Loucy (cell line): Measurements from ENCODE around the gene FBXL13.

Source experiments
- H2AFZ ChIP-seq: fragments of 200-600 bp; sonication (generic); 2 replicates; pipeline ENCODE4 v1.6.0; 2016; ENCODE audit warnings: antibody characterized with exemption, mild to moderate bottlenecking, low read length, moderate library complexity
- H3F3A ChIP-seq: fragments of 200-600 bp; 2 replicates; pipeline ENCODE4 v1.6.0; 2016; ENCODE audit warnings: antibody characterized with exemption, low read depth, mild to moderate bottlenecking
- H3K27me3 ChIP-seq: fragments of 200-600 bp; sonication (generic); 2 replicates; pipeline ENCODE4 v1.6.1; 2014; ENCODE audit warnings: low read length, mild to moderate bottlenecking; ENCODE audit not compliant: insufficient read depth, poor library complexity, severe bottlenecking
- H3K36me3 ChIP-seq: fragments of 200-600 bp; sonication (generic); 2 replicates; pipeline ENCODE4 v1.6.1; 2016; ENCODE audit warnings: low read length; ENCODE audit not compliant: insufficient read depth
- H3K4me1 ChIP-seq: fragments of 200-600 bp; sonication (generic); 2 replicates; pipeline ENCODE4 v1.5.1; 2014; ENCODE audit warnings: low read length, mild to moderate bottlenecking; ENCODE audit not compliant: insufficient read depth, poor library complexity, severe bottlenecking
- H3K4me2 ChIP-seq: fragments of 200-600 bp; sonication (generic); 2 replicates; pipeline ENCODE4 v1.6.0; 2014; ENCODE audit warnings: antibody characterized with exemption, low read length, low read depth, mild to moderate bottlenecking; ENCODE audit not compliant: poor library complexity, severe bottlenecking
- H3K4me3 ChIP-seq: fragments of 200-600 bp; sonication (generic); 2 replicates; pipeline ENCODE4 v1.5.1; 2014; ENCODE audit warnings: low read length, mild to moderate bottlenecking, mixed read lengths; ENCODE audit not compliant: poor library complexity, severe bottlenecking
- H3K79me2 ChIP-seq: fragments of 200-600 bp; sonication (generic); 2 replicates; pipeline ENCODE4 v1.6.1; 2014; ENCODE audit warnings: low read length; ENCODE audit not compliant: insufficient read depth
- H3K9ac ChIP-seq: fragments of 200-600 bp; sonication (generic); 2 replicates; pipeline ENCODE4 v1.6.0; 2014; ENCODE audit warnings: mild to moderate bottlenecking, low read depth, low read length, moderate library complexity; ENCODE audit not compliant: poor library complexity, severe bottlenecking
- H3K9me2 ChIP-seq: fragments of 200-600 bp; sonication (generic); replicated peaks from 2 replicates; pipeline ENCODE4 v1.6.1; 2016; ENCODE audit warnings: low read depth, low read length, mixed read lengths
- H3K9me3 ChIP-seq: fragments of 200-600 bp; sonication (generic); 2 replicates; pipeline ENCODE4 v1.6.1; 2014; ENCODE audit warnings: mild to moderate bottlenecking, antibody characterized with exemption, low read length, low read depth; ENCODE audit not compliant: insufficient read depth
- H4K20me1 ChIP-seq: fragments of 200-600 bp; sonication (generic); 2 replicates; pipeline ENCODE4 v1.6.0; 2014; ENCODE audit warnings: antibody characterized with exemption, low read length, mild to moderate bottlenecking; ENCODE audit not compliant: insufficient read depth, poor library complexity, severe bottlenecking
- EZH2phosphoT487 ChIP-seq: fragments of 200-600 bp; IDR thresholded peaks from 2 replicates; pipeline ENCODE4 v1.6.1; 2018; ENCODE audit warnings: antibody characterized with exemption, mild to moderate bottlenecking, moderate library complexity, borderline replicate concordance
- TF ChIP-seq, protein P1 (sequence below): fragments of 200-600 bp; sonication (generic); conservative IDR thresholded peaks from 2 replicates; pipeline ENCODE4 v1.5.1; 2014; ENCODE audit warnings: mild to moderate bottlenecking, antibody characterized with exemption, low read length

The FBXL13 gene

DNA sequence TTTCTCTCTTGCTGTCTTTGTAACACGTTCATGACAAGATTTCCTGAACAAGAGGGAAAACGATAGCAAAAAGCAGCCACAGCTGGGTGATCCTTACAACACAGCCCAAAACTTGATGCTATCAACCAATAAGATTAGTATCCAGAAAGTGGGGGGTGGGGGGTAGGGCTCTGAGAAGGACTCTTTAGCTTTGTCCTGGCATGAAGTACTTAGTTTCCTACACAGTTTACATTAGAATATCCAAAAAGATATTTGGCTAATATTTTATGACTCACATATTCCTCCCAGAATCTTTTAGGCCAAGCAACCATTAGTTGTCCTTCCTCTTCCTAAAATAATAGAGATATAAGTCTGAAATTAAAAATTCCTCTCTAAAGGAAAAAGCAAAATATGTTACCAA is 184.7 kb downstream of the FBXL13 start:
- Histone ChIP-seq H3F3A (no peaks in the 10 kb centered on the region), H2AFZ (no peak overlapping the region), H3K79me2 (no peaks in the 10 kb centered on the region), H3K36me3 (no peaks in the 10 kb centered on the region), H4K20me1 (no peaks in the 10 kb centered on the region), H3K4me1 (no peaks in the 10 kb centered on the region), H3K9me2 (no peaks in the 10 kb centered on the region), H3K4me3 (no peak overlapping the region), H3K9me3 (no peaks in the 10 kb centered on the region), H3K4me2 (no peak overlapping the region), H3K9ac (no peak overlapping the region), H3K27me3 (no peaks in the 10 kb centered on the region)
- no peak for TF ChIP-seq EZH2phosphoT487
- TF ChIP-seq, protein P1, sequence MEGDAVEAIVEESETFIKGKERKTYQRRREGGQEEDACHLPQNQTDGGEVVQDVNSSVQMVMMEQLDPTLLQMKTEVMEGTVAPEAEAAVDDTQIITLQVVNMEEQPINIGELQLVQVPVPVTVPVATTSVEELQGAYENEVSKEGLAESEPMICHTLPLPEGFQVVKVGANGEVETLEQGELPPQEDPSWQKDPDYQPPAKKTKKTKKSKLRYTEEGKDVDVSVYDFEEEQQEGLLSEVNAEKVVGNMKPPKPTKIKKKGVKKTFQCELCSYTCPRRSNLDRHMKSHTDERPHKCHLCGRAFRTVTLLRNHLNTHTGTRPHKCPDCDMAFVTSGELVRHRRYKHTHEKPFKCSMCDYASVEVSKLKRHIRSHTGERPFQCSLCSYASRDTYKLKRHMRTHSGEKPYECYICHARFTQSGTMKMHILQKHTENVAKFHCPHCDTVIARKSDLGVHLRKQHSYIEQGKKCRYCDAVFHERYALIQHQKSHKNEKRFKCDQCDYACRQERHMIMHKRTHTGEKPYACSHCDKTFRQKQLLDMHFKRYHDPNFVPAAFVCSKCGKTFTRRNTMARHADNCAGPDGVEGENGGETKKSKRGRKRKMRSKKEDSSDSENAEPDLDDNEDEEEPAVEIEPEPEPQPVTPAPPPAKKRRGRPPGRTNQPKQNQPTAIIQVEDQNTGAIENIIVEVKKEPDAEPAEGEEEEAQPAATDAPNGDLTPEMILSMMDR = no peak

DNA sequence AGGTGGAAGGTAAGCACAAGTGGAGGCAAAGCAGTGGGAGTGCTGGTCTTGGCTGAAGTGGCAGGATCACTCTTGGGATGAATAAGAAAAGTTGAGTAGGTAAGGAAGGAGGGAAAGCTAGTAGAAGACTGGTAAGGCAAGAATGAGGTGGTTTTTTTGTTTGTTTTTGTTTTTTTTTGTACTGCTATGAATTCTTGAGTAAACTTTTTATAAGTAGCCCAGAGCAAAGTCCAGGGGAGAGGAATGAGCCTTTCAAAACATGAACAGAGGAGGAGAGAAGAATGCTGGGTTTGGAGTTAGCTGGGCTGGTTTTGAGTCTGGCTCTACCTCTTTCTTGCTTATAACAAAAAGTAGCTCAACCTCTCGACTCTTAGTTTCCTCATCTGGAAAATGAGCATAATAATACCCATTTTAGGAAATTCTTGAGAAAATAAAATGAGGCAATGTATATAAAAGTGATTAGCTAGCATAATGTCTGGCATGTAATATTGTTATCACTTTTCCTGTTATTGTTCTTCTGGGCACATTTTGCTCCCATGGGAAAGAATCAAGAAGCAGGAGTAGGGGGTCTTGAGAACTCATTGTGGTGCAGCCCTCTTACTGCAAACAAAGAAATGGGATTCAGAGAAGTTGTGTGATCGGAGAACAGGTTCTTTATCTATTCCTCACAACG is 185.9 kb downstream of the FBXL13 start:
- H3K4me2 ChIP-seq = no peak overlapping the region
- TF ChIP-seq, protein P1 = no peak
- TF ChIP-seq EZH2phosphoT487 = no peak
- H3K9me3 ChIP-seq = no peaks in the 10 kb centered on the region
- H3K9me2 ChIP-seq = no peaks in the 10 kb centered on the region
- no peaks in the 10 kb centered on the region for H3K36me3 ChIP-seq
- no peak overlapping the region for H3K9ac ChIP-seq
- no peaks in the 10 kb centered on the region for H3K27me3 ChIP-seq
- H3K4me3 ChIP-seq = no peak overlapping the region
- H3K79me2 ChIP-seq = no peaks in the 10 kb centered on the region
- H4K20me1 ChIP-seq = no peaks in the 10 kb centered on the region
- H3F3A ChIP-seq = no peaks in the 10 kb centered on the region
- H3K4me1 ChIP-seq = no peaks in the 10 kb centered on the region
- H2AFZ ChIP-seq = no peak overlapping the region

DNA sequence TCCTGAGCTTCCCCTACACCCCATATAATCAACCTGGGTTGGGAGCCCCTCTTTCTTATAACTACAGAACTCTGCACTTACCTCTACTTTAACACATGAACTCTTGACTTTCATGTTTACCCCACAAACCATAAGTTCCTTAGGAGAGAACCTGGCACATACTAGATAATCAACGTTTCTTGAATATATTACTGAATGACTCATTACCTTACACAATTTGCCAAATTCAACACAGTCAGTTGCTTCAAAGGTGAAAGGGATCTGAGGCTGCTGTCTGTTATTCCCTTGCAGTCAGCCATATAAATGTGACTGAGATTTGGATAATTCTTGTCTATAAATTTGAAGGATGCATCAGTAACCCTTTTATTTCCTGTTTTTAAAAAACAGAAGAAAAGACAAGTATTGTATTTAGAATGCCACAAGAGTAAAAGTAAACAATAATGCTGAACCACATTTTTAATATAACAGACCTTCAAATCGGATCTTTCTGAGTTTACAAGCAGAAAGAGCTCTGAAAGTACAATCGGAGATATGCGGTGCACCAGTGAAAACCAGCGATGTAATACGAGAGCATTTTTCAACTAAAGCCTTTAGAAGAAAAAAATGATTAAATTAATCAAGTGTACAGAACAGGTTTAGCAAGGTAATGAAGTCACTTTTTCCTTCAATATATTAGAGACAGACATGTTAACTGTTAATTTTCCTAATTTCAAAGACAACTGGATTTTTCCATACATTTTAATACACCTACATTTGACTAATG is 191.3 kb downstream of the FBXL13 start:
- H3K27me3 ChIP-seq = no peaks in the 10 kb centered on the region
- no peak overlapping the region for H2AFZ ChIP-seq
- no peaks in the 10 kb centered on the region for H4K20me1 ChIP-seq
- H3K79me2 ChIP-seq = no peaks in the 10 kb centered on the region
- no peaks in the 10 kb centered on the region for H3K36me3 ChIP-seq
- H3K4me3 ChIP-seq = no peak overlapping the region
- no peaks in the 10 kb centered on the region for H3K9me3 ChIP-seq
- TF ChIP-seq, protein P1 = no peak
- TF ChIP-seq EZH2phosphoT487 = no peak
- H3K4me2 ChIP-seq = no peak overlapping the region
- H3K9me2 ChIP-seq = no peaks in the 10 kb centered on the region
- H3F3A ChIP-seq = no peaks in the 10 kb centered on the region
- no peaks in the 10 kb centered on the region for H3K4me1 ChIP-seq
- H3K9ac ChIP-seq = no peak overlapping the region
